A673 (cell line): ENCODE data around the gene KCNMA1.

Experiments used
- CTCF ChIP-seq: fragments of 300-800, 200-600 bp; sonication (generic); conservative IDR thresholded peaks from 2 replicates; pipeline ENCODE4 v1.5.1; 2017; ENCODE audit warnings: low read depth, mild to moderate bottlenecking, antibody characterized with exemption, low read length, moderate library complexity, mixed read lengths
- EZH2 ChIP-seq: fragments of 200-600 bp; sonication (generic); IDR thresholded peaks from 2 replicates; pipeline ENCODE4 v1.6.1; 2017; ENCODE audit warnings: borderline replicate concordance, low read depth, mild to moderate bottlenecking, mixed read lengths, antibody characterized with exemption, low read length; ENCODE audit not compliant: poor library complexity, severe bottlenecking

DNA sequence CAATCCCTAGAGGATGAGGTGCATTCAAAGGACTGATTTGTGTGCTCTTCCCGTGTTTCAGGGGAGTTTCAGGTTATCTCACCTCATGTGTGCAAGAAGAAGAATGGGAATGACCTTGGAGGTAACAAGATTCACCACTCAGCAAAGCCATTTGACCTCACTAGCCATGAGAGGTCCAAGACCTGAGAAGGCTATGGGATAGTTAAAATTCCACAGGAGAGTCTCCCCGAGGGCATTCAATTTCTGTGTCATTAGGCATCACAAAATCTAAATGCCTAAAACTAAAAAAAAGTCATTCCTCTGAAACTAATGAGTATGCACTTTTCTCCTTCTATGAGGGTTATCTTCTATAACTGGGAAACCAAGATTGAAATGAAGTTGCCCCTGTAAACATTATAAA lies 433.4 kb downstream of the KCNMA1 start:
- no peak for TF ChIP-seq EZH2
- TF ChIP-seq CTCF: no peak
